Right hindlimb (tissue), 1 donor: ENCODE data around the gene ZNF560.
A peak's percentile ranks its signal among the peaks of the same experiment; 100 is the strongest.

Experiments used
- DNase-seq: peaks from one replicate; pipeline ENCODE4 v3.0.0-alpha.2; 2018

ZNF560 gene

GRCh38 chr19:9435279-9436268, 62.8 kb downstream of the ZNF560 start, which contains the start of gene ZNF266:
ZNF266 (minus strand) TSS chr19:9435573; CDS start chr19:9420089, 15,484 bp downstream.
- peak; percentile 93 for DNase-seq

GRCh38 chr19:9431475-9431874, 66.9 kb downstream of the ZNF560 start:
- no peak for DNase-seq

- no peak for DNase-seq
Measured at GRCh38 chr19:9430444-9430843, 68.0 kb downstream of the ZNF560 start.

- no peak for DNase-seq
Measured at GRCh38 chr19:9427941-9428340, 70.5 kb downstream of the ZNF560 start.
